GM21381 (cell line): Measurements from ENCODE around the gene DALRD3.

Source experiments
- ATAC-seq: cut with Tn5 transposase; IDR thresholded peaks from one replicate; pipeline ENCODE4 v1.9.1; 2021; ENCODE audit warnings: mild to moderate bottlenecking, moderate library complexity; ENCODE audit not compliant: unreplicated experiment

Gene DALRD3

GRCh38 chr3:49006408-49007067 is 11.8 kb downstream of the DALRD3 start:
- ATAC-seq = no peak

GRCh38 chr3:49005998-49006397 is 12.4 kb downstream of the DALRD3 start:
- no peak for ATAC-seq

- ATAC-seq = no peak
Observed at GRCh38 chr3:49005303-49005680, 13.1 kb downstream of the DALRD3 start.

- ATAC-seq = no peak
Observed at GRCh38 chr3:49004352-49005302, 13.8 kb downstream of the DALRD3 start.

- no peak for ATAC-seq
Observed at GRCh38 chr3:49001155-49001554, 17.2 kb downstream of the DALRD3 start.

GRCh38 chr3:48999085-48999858 is 19.1 kb downstream of the DALRD3 start:
- no peak for ATAC-seq

- ATAC-seq = no peak
Observed at GRCh38 chr3:48997714-48998637, 20.4 kb downstream of the DALRD3 start.

GRCh38 chr3:48997102-48997635 is 21.2 kb downstream of the DALRD3 start:
- no peak for ATAC-seq

- ATAC-seq = no peak
Observed at GRCh38 chr3:48996640-48997039, 21.7 kb downstream of the DALRD3 start.

- ATAC-seq = no peak
Observed at GRCh38 chr3:48993834-48994233, 24.5 kb downstream of the DALRD3 start.

GRCh38 chr3:48991851-48992545 is 26.4 kb downstream of the DALRD3 start:
- ATAC-seq = no peak

GRCh38 chr3:48990636-48991469 is 27.5 kb downstream of the DALRD3 start:
- no peak for ATAC-seq

- peak; percentile 44 for ATAC-seq
Observed at GRCh38 chr3:48989796-48990635, 28.4 kb downstream of the DALRD3 start, which contains the start of gene P4HTM. P4HTM (plus strand) TSS chr3:48990241; CDS start chr3:48990257, 16 bp downstream.

GRCh38 chr3:48989126-48989795 is 29.1 kb downstream of the DALRD3 start:
- ATAC-seq = no peak

- ATAC-seq = no peak
Observed at GRCh38 chr3:48985831-48986376, 32.5 kb downstream of the DALRD3 start.

- no peak for ATAC-seq
Observed at GRCh38 chr3:48984663-48985062, 33.7 kb downstream of the DALRD3 start.

- no peak for ATAC-seq
Observed at GRCh38 chr3:48983096-48983495, 35.3 kb downstream of the DALRD3 start.
